Vagina (tissue), 2 donors: Measurements from ENCODE around the gene NOTCH1. TPM values are rescaled to one million over a fixed set of nuclear protein-coding genes. Genes with fewer than 3 reads are reported as not detected.
"Not testable (repeated sequence)": the region's sequence is repeated elsewhere in the genome, so short reads cannot be mapped to it uniquely, and the experiment has no call there.

Source experiments
- DNase-seq, 2 donors: peaks; one replicate each; pipeline ENCODE4 v3.0.0-alpha.2; 2017; ENCODE audit errors: extremely low spot score in 2 of 2
- H3K27ac ChIP-seq: fragments of 200-600 bp; sonication (generic); one replicate; pipeline ENCODE4 v1.5.1; 2019
- H3K27me3 ChIP-seq: fragments of 200-600 bp; sonication (generic); one replicate; pipeline ENCODE4 v1.5.1; 2019
- H3K36me3 ChIP-seq, 2 donors: fragments of 200-600 bp; sonication (generic); one replicate each; pipeline ENCODE4 v1.5.1; 2017 to 2019
- H3K4me1 ChIP-seq: fragments of 200-600 bp; sonication (generic); one replicate; pipeline ENCODE4 v1.5.1; 2019
- H3K4me3 ChIP-seq, 2 donors: fragments of 200-600 bp; sonication (generic); 1 replicate in 1 of 2; 2 replicates in 1 of 2; pipeline ENCODE4 v1.5.1; 2016 to 2019
- H3K9me3 ChIP-seq: fragments of 200-600 bp; sonication (generic); one replicate; pipeline ENCODE4 v1.5.1; 2019
- POLR2A ChIP-seq, 2 donors: fragments of 450-650 bp; IDR thresholded peaks; one replicate each; pipeline ENCODE4 v1.6.1; 2017; ENCODE audit warnings: antibody characterized with exemption in 2 of 2, mild to moderate bottlenecking in 2 of 2, moderate library complexity in 2 of 2
- POLR2AphosphoS5 ChIP-seq, 2 donors: sonication (generic); formaldehyde crosslinking; IDR thresholded peaks; one replicate each; pipeline ENCODE4 v1.9.0; 2017; ENCODE audit warnings: antibody characterized with exemption in 2 of 2, mild to moderate bottlenecking in 2 of 2, low read depth in 1 of 2; ENCODE audit not compliant: insufficient read depth in 1 of 2
- intact Hi-C: fragments of 100-400 bp; cut with DNase I; formaldehyde crosslinking; loops from one replicate; pipeline ENCODE4 v1.15.1; 2023
- total RNA-seq: library from RNA; depleted of rRNA; stranded (reverse); fragments of >200 nt; gene quantifications from one replicate; pipeline ENCODE4 v1.2.3, GENCODE V29; 2016
- TF ChIP-seq, protein P1 (sequence below), 3 experiments: fragments of 450-650 bp in 2 of 3; fragments of 200-600 bp in 1 of 3; sonication (generic) in 1 of 3; IDR thresholded peaks; one replicate each; pipeline ENCODE4 v1.5.1; 2017 to 2019; ENCODE audit warnings: antibody characterized with exemption in 3 of 3, mild to moderate bottlenecking in 2 of 3, moderate library complexity in 2 of 3

The NOTCH1 gene
- total RNA-seq, 1 donor from 2014 or later, result 67.0 TPM

DNA sequence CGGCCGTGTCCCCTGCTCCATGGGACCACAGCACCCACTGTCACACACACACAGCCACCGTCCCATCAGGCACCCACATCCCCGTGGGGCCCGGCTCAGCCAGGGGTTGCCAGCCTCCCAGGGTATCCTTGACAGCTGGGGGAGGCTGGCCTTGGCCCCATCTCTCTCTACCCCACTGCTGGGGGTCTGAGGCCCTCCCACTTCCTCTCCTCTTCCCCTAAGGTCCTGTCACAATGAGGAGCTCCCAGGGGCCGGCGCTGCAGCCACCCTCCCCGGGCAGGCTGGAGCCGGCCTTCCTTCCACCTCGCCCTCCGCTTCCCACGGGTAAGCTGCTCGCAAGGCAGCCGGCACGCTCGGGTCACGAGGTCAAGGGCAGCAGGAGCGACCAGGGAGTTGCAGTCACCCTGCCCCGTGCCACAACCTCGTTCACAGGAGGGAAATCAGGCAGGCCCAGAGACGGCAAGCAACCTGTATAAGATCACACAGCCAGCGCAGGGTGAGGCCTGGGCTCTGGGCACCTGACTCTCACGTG lies 38.6 kb upstream of the NOTCH1 start:
- H3K4me1 ChIP-seq, result peaks cover 45% of the 10 kb centered on the region
- no peak overlapping the region for H3K4me3 ChIP-seq
- intact Hi-C loops, result no loop called here
- no peak overlapping the region for H3K27ac ChIP-seq
- TF ChIP-seq POLR2A (IDR thresholded peaks at IDR 0.05), result no peak
- no peak for TF ChIP-seq POLR2AphosphoS5 (IDR thresholded peaks at IDR 0.05; ENCODE audit: insufficient read depth in 1 of 2, low read depth in 1 of 2)
- no peaks in the 10 kb centered on the region for H3K27me3 ChIP-seq
- H3K36me3 ChIP-seq, result no peaks in the 10 kb centered on the region
- no peak for DNase-seq
- no peaks in the 10 kb centered on the region for H3K9me3 ChIP-seq

DNA sequence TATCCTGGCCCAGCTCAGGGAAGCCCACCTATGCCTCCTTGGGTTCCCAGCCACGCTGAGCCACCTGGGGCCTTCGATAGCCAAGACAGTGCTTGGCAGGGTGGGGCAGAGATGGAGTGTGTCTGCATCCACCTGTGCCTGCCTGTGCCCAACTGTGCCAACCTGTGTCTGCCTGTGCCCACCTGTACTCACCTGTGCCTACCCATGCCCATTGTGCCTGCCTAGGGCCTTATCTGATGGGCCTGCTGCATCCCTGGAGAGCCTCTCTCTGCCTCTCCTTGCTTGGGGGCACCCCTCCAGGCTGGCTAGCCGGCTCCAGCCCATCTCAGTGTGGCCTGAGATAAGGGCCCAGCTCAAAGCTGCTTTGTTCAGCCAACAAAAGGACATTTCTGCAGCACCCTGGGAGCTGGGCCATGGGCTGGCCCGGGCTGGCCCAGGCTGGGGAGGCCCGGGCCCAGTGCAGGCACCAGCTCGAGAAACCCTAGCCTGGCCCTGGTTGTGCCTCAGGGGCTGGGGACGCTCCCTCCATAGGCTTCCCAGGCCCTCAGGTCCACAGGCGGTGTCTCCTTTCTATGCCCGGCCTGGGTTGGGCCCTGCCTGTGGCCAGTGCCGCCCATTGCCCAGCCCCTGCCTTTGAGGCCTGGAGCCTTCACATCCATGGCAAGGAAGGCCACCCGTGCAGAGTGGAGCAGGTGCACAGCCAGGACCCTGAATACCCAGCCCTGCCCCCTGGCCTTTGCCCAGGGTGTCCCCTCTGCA lies 37.3 kb upstream of the NOTCH1 start:
- H3K27me3 ChIP-seq, result no peaks in the 10 kb centered on the region
- H3K4me3 ChIP-seq, result no peak overlapping the region
- H3K9me3 ChIP-seq, result no peaks in the 10 kb centered on the region
- no peak for DNase-seq
- H3K27ac ChIP-seq, result no peak overlapping the region
- intact Hi-C loops, result no loop called here
- no peaks in the 10 kb centered on the region for H3K36me3 ChIP-seq
- H3K4me1 ChIP-seq, result peaks cover 44% of the 10 kb centered on the region
- TF ChIP-seq POLR2AphosphoS5 (IDR thresholded peaks at IDR 0.05; ENCODE audit: insufficient read depth in 1 of 2, low read depth in 1 of 2), result no peak
- no peak for TF ChIP-seq POLR2A (IDR thresholded peaks at IDR 0.05)
- TF ChIP-seq, protein P1, sequence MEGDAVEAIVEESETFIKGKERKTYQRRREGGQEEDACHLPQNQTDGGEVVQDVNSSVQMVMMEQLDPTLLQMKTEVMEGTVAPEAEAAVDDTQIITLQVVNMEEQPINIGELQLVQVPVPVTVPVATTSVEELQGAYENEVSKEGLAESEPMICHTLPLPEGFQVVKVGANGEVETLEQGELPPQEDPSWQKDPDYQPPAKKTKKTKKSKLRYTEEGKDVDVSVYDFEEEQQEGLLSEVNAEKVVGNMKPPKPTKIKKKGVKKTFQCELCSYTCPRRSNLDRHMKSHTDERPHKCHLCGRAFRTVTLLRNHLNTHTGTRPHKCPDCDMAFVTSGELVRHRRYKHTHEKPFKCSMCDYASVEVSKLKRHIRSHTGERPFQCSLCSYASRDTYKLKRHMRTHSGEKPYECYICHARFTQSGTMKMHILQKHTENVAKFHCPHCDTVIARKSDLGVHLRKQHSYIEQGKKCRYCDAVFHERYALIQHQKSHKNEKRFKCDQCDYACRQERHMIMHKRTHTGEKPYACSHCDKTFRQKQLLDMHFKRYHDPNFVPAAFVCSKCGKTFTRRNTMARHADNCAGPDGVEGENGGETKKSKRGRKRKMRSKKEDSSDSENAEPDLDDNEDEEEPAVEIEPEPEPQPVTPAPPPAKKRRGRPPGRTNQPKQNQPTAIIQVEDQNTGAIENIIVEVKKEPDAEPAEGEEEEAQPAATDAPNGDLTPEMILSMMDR (IDR thresholded peaks at IDR 0.05), result no peak

DNA sequence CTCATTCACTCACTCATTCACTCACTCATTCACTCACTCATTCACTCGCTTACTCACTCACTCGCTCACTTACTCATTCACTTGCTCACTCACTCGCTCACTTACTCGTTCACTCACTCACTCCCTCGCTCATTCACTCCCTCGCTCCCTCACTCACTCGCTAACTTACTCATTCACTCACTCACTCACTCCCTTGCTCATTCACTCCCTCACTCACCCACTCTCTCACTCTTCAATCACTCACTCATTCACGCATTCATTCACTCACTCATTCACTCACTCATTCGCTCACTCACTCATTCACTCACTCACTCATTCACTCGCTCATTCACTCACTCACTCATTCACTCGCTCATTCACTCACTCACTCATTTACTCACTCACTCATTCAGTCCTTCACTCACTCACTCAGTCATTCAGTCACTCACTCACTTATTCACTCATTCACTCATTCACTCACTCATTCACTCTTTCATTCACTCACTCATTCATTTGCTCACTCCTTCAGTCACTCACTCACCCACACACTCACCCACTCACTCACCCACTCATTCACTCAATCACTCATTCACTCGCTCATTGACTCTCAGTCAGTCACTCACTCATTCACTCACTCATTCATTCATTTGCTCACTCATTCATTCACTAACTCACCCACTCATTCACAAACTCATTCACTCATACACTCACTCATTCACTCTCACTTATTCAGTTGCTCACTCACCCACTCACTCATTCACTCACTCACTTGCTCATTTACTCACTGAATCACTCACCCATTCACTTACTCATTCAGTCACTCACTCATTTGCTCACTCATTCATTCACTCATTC lies 36.0 kb upstream of the NOTCH1 start:
- intact Hi-C loops, result no loop called here
- H3K36me3 ChIP-seq, result no peaks in the 10 kb centered on the region
- TF ChIP-seq POLR2A (IDR thresholded peaks at IDR 0.05) (no peak), POLR2AphosphoS5 (IDR thresholded peaks at IDR 0.05; ENCODE audit: insufficient read depth in 1 of 2, low read depth in 1 of 2) (no peak)
- TF ChIP-seq, protein P1 (IDR thresholded peaks at IDR 0.05), result no peak
- no peaks in the 10 kb centered on the region for H3K27me3 ChIP-seq
- no peak for DNase-seq
- H3K4me3 ChIP-seq, result no peak overlapping the region
- H3K4me1 ChIP-seq, result peaks cover 31% of the 10 kb centered on the region
- H3K9me3 ChIP-seq, result no peaks in the 10 kb centered on the region
- H3K27ac ChIP-seq, result no peak overlapping the region

DNA sequence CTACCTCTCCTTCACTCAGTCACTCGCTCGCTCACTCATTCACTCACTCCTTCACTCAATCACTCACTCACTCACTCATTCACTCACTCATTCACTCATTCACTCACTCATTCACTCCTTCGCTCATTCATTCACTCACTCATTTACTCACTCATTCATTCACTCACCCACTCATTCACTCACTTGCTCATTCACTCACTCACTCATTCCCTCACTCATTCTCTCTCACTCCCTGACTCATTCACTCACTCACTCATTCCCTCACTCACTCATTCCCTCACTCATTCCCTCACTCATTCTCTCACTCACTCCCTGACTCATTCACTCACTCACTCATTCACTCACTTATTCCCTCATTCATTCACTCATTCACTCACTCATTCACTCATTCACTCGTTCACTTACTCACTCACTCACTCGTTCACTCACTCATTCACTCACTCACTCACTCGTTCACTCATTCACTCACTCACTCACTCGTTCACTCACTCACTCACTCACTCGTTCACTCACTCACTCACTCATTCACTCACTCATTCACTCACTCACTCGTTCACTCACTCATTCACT lies 33.9 kb upstream of the NOTCH1 start:
- intact Hi-C loops, H3K4me3 ChIP-seq: not testable (repeated sequence)

DNA sequence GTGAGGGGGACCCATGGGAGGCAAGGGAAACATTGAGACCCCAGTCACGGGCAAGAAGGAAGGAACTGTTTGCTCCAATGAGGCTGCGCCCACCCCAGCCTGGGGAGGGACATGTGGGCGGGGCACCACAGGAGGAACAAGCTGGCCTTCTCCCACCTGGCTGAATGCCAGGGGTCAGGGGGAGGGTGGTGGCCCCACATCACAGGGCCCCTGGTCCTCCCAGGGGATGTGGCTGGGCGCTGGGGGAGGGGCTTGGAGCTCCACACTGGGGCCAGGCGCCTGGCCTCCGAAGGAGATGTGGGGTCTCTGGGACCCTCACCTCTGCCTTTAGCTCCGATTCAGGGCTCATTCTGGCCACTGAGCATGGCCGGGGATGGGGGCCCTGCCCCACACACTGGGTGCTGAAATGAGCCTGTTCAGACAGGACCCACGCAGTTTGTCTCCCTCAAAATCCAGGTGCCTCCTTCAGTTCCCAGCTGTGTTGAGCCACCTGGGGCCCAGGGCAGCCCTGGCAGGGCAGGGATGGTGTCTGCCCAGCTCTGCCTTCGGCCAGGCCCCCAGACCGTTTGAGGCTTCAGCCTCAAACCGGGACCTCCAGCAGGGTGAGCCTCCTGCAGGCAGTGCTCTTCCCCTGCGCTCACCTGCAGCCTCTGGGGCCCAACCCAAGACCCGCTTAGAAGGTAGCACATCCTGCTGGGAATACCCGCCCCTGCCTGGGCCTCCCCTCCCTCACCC lies 33.2 kb upstream of the NOTCH1 start:
- H3K27me3 ChIP-seq, result no peaks in the 10 kb centered on the region

More for the DNA sequence above, 33.9 kb upstream of the NOTCH1 start:
- not testable (repeated sequence) for H3K27ac ChIP-seq, H3K9me3 ChIP-seq, H3K36me3 ChIP-seq, DNase-seq, H3K27me3 ChIP-seq
- H3K4me1 ChIP-seq, result peaks cover 18% of the 10 kb centered on the region

More for the DNA sequence above, 33.2 kb upstream of the NOTCH1 start:
- H3K4me1 ChIP-seq, result peaks cover 15% of the 10 kb centered on the region
- no peak for DNase-seq
- H3K36me3 ChIP-seq, result no peaks in the 10 kb centered on the region
- H3K27ac ChIP-seq, result no peak overlapping the region
- intact Hi-C loops, result no loop called here
- no peak overlapping the region for H3K4me3 ChIP-seq
- no peaks in the 10 kb centered on the region for H3K9me3 ChIP-seq
- TF ChIP-seq, protein P1 (IDR thresholded peaks at IDR 0.05), result no peak
- TF ChIP-seq POLR2A (IDR thresholded peaks at IDR 0.05), result no peak
- no peak for TF ChIP-seq POLR2AphosphoS5 (IDR thresholded peaks at IDR 0.05; ENCODE audit: insufficient read depth in 1 of 2, low read depth in 1 of 2)
